Hepatocyte (in vitro differentiated cells): ENCODE measurements around the gene SDHAF3.

ENCODE experiments used
- CTCF ChIP-seq: fragments of 200-600 bp; sonication (generic); IDR thresholded peaks from 2 replicates; pipeline ENCODE4 v1.5.1; 2016; ENCODE audit warnings: antibody characterized with exemption, mild to moderate bottlenecking; ENCODE audit not compliant: poor library complexity
- EZH2 ChIP-seq: fragments of 200-600 bp; sonication (generic); IDR thresholded peaks from 2 replicates; pipeline ENCODE4 v1.6.1; 2016; ENCODE audit warnings: antibody characterized with exemption, mild to moderate bottlenecking, borderline replicate concordance

- no peak for TF ChIP-seq CTCF
- TF ChIP-seq EZH2: no peak
These were observed 15.7 kb downstream of the SDHAF3 start for GRCh38 chr7:97133159-97133558.
